Forelimb muscle (tissue), 1 donor: Measurements from ENCODE around the gene ARHGEF4. TPM values are rescaled to one million over a fixed set of nuclear protein-coding genes. Genes with fewer than 3 reads are reported as not detected.
"Not testable (repeated sequence)": the region's sequence is repeated elsewhere in the genome, so short reads cannot be mapped to it uniquely, and the experiment has no call there.

Source experiments
- DNase-seq: peaks from one replicate; pipeline ENCODE4 v3.0.0-alpha.2; 2013; ENCODE audit warnings: low read depth
- polyA plus RNA-seq: library from polyadenylated mRNA; unstranded; fragments of 120-200 nt; gene quantifications from one replicate; pipeline ENCODE4 v1.2.1, GENCODE V29; 2013; ENCODE audit not compliant: insufficient read length

ARHGEF4 gene
- polyA plus RNA-seq, 1 donor: 11.3 TPM

DNA sequence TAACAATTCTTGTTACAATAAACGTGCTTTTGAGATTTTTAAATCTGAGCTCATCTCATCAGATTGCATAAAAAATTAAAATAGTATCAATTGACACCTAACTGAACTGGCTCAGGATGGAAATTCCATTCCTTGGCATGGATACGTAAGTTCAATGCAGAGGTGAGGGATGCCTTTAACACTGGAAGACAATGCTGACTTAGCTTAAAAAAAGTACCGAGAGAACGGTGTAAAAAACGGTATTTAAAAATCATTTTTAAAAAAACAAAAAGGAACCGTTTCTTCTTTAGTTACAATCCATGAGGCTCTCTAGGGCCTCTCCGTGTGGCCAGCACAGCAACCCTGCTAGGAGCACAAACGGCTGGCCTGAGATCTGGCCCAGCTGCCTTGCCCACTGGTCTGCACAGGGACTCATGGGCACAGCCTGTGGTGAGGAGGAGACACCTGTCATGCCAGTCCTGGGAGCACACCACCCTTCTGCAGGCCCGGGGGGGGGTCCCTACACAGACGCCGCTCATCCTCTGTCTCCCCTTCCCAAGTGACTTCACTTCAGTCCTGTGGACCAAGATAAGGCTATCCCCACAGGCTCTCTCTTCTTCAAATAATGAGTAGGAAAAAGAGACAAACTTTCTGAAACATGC lies 211.3 kb downstream of the ARHGEF4 start:
- no peak for DNase-seq

GRCh38 chr2:131048641-131049040 lies 211.9 kb downstream of the ARHGEF4 start:
- DNase-seq: no peak

DNA sequence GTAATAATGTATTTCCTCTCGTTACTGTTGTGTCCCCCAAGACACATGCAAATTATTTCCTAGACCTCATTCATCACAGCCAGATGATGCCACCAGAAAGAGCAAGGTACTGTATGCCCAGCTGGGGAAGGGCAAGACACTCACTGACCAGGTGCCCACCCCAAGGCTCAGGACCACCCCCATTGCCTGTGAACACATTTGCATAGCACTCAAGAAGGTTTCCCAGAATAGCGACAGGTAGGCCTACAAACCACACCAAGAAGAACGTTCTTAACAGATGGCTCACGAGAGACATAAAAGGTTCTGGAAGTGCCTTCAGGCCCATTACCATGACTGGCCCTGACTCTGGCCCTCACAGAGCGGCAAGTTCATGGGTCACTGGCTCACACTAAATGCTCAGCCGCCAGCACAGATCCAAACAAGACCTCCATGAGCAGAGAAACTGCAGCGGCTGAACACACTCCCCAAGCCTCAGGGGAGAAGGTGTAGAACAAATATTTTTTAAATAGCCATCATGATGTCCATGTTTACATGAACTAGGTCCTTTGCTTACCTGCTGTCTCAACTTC lies 212.5 kb downstream of the ARHGEF4 start:
- DNase-seq: no peak

GRCh38 chr2:131050896-131051295 lies 214.2 kb downstream of the ARHGEF4 start:
- no peak for DNase-seq

- no peak for DNase-seq
These were observed 216.1 kb downstream of the ARHGEF4 start for GRCh38 chr2:131052741-131053263.

DNA sequence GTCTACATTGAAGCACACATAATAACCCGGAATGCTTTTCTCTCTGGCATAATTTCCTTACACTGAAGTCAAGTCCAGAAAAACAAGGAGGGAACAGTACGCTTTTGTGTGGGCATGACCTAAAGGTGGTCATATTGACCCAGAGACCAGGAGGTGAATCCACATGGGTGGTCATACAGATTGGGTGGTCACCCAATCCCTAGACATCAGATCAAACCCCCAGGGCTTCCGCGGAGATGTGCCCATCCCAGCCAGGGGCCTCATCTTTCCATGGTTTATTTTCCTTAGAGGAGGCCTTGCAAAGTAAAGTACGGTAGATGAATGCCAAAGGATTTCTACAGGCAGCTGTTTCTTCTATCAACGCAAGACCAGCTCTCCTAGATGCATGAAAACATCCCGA lies 217.8 kb downstream of the ARHGEF4 start:
- DNase-seq: no peak

- no peak for DNase-seq
These were observed 218.7 kb downstream of the ARHGEF4 start for GRCh38 chr2:131055169-131056065.

GRCh38 chr2:131056204-131056931 lies 219.7 kb downstream of the ARHGEF4 start:
- DNase-seq: no peak

- no peak for DNase-seq
These were observed 220.2 kb downstream of the ARHGEF4 start for GRCh38 chr2:131056932-131057287.

GRCh38 chr2:131058214-131058843 lies 221.6 kb downstream of the ARHGEF4 start:
- DNase-seq: peak; percentile 74

DNA sequence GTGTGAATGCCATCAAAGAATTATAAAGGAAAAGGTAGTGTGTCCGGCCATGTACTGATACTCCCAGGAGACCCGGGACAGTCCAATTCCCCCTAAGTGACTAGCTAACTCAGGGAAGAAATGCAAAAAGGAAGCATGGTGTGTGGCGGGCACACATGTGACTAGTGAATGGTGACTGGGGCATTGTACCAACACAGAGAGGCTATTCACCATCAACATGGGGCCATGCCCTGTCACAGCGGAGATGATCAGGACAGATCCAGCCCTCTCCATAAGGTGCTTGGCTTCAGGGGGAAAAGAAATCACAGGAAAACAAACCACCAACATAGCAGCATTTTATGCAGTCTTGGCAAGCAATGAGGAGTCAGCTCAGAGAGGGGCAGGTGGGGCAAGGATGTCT lies 222.2 kb downstream of the ARHGEF4 start:
- DNase-seq: no peak

DNA sequence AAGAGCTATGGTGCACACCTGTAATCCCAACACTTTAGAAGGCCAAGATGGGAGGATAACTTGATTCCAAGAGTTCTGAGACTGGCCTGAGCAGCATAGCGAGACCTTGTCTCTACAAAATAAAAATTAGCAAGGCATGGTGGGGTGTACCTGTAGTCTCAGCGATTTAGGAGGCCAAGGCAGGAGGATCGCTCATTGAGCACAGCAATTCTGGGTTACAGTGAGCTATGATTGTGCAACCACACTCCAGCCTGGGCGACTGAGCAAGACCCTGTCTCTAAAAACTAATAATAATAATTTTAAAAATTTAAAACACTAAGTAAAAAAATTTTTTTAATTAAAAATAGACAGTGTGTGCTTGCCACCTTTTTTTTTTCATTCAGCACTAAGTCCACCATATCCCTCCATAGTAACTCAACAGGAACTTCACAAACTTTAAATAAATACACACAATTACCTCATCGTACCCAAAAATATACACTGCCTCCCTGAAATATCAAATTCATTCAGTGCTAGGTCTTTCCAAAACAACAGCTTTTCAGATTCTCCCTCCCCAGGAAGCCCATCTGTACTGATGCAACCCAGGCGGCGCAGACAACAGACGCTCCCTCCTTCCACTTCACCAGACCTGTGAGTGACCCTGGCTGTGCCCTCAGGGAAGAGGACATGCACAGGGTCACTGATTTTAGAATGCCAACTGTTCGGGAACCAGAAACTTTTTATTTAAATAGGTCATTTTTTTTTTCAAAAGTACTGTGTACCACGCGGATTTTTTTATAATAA lies 227.0 kb downstream of the ARHGEF4 start:
- no peak for DNase-seq

DNA sequence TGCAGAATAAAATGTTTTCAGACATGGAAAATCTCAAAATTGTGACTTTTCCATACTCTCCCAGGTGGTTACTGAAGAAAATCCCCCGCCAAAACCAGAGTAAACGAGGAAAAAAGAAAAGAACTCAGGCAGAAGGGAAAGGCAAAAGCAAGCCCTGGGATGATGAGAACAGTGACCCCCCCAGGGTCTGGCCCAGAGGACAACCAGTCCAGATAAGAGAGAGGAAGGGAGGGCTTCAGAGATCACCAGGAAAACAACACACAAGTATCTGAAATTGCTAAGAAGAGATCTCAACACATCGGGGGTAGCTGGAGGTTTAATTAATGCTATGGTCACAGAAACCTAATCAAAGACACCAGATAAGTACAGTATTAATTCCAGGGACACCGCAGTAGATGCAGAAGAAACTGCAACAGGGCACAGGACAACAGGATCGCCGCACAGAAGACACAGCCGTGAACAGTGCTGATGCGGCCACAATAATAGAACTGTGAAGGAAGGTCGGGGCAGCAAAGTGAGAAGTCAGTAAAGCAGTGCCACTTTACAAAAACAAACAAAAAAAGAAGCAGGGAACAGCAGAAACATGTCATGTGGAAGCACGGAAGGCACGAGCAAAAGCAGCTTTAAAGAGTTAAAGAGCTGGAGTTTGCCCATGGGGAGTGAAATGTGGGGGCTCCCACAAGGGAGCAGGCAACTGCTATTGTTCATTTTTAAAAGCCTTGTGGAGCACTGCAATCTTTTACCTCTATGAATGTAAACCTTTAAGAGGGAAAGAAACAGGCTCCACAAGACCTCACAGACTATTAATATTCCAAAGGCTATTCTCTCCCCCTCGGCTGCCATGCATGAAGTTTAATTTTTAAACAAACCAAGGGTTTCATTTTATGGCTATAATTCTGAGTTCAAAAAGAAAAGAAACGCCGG lies 228.1 kb downstream of the ARHGEF4 start:
- DNase-seq: no peak

GRCh38 chr2:131067465-131068125 lies 230.9 kb downstream of the ARHGEF4 start:
- DNase-seq: no peak

- DNase-seq: not testable (repeated sequence)
These were observed 231.5 kb downstream of the ARHGEF4 start for GRCh38 chr2:131068172-131068571.

- DNase-seq: not testable (repeated sequence)
These were observed 238.9 kb downstream of the ARHGEF4 start for GRCh38 chr2:131075578-131075977.

- no peak for DNase-seq
These were observed 240.0 kb downstream of the ARHGEF4 start for GRCh38 chr2:131076707-131077106.

- DNase-seq: no peak
These were observed 240.6 kb downstream of the ARHGEF4 start for GRCh38 chr2:131077182-131077846.
